ENCODE data around the gene ISG20L2. TPM values are rescaled to one million over a fixed set of nuclear protein-coding genes. Genes with fewer than 3 reads are reported as not detected.
A peak's percentile ranks its signal among the peaks of the same experiment; 100 is the strongest.

ISG20L2 gene
- total RNA-seq, 1 donor from 2014 or later: 35.3 TPM

DNA sequence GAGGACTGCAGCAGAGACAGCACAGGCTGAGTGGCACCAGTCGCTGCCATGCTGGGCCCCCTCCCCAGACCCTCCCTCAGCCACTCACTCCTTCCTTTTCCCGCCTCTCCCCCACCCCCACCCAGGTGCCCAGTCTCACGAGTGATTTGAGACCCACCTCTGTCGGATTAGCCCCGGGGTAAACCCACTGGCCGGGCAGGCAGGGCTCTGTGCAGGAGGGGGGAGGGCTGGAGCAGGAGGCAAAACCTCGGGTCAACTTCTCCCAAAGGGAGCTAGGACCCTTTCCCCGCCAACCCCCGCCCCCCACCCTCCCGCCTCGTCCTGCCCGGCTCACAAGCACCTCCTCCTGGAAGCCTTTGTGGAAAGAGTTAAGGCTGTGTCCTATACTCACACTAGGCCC lies 15.8 kb upstream of the ISG20L2 start:
- TF ChIP-seq, protein P1, sequence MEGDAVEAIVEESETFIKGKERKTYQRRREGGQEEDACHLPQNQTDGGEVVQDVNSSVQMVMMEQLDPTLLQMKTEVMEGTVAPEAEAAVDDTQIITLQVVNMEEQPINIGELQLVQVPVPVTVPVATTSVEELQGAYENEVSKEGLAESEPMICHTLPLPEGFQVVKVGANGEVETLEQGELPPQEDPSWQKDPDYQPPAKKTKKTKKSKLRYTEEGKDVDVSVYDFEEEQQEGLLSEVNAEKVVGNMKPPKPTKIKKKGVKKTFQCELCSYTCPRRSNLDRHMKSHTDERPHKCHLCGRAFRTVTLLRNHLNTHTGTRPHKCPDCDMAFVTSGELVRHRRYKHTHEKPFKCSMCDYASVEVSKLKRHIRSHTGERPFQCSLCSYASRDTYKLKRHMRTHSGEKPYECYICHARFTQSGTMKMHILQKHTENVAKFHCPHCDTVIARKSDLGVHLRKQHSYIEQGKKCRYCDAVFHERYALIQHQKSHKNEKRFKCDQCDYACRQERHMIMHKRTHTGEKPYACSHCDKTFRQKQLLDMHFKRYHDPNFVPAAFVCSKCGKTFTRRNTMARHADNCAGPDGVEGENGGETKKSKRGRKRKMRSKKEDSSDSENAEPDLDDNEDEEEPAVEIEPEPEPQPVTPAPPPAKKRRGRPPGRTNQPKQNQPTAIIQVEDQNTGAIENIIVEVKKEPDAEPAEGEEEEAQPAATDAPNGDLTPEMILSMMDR (conservative IDR thresholded peaks at IDR 0.05): no peak
- Mint-ChIP-seq H3K4me3 (no peak overlapping the region), H3K4me1 (ENCODE audit: unreplicated experiment) (peaks cover 54% of the 10 kb centered on the region), H3K27me3 (no peaks in the 10 kb centered on the region), H3K27ac (no peak overlapping the region), H3K9me3 (no peaks in the 10 kb centered on the region), H3K36me3 (peaks cover 12% of the 10 kb centered on the region)
- DNase-seq (ENCODE audit: extremely low spot score, unreplicated experiment): no peak

DNA sequence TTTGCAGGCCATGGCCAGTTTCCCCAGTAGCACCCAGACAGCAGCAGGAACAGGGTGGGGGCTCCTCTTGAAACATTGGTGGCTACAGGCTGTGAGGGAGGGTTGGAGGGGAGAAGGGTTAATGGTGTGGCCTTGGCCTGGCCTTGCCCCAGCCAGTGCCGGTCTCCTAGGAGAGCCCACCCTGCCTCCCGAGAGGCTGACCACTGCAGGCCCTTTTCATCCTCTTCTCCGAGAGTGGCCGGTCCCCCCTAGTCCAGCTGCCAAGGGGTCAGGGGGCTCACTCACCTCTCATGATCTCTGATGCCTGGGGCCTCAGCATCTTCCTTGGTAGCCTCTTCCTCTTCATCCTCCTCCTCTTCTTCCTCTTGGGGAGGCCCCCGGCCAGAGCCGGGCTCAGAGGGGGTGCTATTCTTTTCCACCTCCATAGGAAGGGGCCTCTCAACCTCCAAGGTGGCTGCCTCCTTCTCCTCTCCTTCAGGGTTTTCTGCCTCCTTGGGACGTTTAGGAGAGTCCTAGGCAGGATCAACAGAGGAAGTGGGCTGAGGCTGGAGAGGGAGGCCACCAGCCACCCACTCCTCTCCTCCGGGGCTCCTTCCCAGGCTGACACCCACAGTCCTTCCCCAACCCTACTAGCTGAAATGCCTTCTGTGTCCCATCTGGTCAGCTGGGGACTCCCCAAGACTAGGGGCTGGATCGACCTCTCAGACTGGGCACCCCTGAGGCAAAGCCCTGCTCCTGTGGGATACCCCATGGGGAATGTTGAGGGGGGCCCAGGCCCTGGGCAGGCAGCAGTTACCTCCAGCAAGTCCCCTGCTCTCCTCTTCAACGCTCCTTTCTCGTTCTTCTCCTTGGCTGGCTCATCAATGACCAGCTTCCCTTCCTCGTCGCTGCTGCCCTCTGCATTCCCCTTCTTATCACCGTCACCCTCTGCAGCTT lies 15.1 kb upstream of the ISG20L2 start:
- Mint-ChIP-seq H3K27ac (peak overlapping the region; percentile 23), H3K36me3 (peaks cover 15% of the 10 kb centered on the region), H3K27me3 (no peaks in the 10 kb centered on the region), H3K4me3 (no peak overlapping the region), H3K4me1 (ENCODE audit: unreplicated experiment) (peaks cover 50% of the 10 kb centered on the region), H3K9me3 (no peaks in the 10 kb centered on the region)
- TF ChIP-seq, protein P1 (conservative IDR thresholded peaks at IDR 0.05): no peak
- DNase-seq (ENCODE audit: extremely low spot score, unreplicated experiment): no peak

DNA sequence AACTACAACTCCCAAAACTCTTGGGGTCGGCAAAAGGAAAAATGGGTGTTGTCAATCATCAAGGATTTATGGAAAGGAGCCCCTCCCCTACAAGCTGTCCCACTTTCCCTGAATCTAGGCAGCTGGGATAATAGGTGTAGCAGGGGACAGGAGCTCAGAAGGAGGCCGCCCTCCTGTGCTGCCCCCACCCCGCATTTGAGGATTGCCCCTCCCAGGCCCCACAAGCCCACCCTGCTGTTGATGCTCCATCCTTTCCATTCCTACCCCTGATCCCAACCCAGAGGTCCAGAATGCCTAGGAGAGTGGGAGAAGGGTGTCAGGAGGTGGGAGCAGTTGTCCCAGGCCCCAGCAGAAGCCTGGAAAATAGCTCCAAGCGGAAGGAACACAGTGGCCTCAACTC lies 14.2 kb upstream of the ISG20L2 start:
- DNase-seq (ENCODE audit: extremely low spot score, unreplicated experiment): no peak
- Mint-ChIP-seq H3K4me3 (no peak overlapping the region), H3K9me3 (no peaks in the 10 kb centered on the region)

DNA sequence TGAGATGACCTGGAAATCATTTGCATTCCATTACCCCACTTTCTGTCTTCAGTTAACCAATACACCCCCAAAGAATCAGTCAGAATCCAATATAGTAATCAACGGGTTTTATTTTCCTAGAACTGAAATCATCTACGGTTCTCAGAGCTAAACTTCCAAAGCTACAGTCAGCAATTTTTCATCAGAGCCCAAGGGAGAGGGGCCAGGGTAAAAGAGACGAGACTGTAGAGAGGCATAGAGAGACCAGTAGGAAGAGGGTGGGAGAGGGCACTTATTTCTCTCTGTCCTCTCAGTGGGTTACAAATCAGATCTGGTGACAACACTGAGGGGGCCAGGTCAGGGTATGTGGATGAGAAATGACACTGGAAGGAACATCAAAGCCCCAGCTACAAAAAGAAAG lies 13.5 kb upstream of the ISG20L2 start:
- Mint-ChIP-seq H3K4me3 (peak overlapping the region; percentile 46), H3K27ac (peak overlapping the region; percentile 96), H3K27me3 (no peaks in the 10 kb centered on the region), H3K36me3 (peaks cover 18% of the 10 kb centered on the region), H3K4me1 (ENCODE audit: unreplicated experiment) (peaks cover 41% of the 10 kb centered on the region), H3K9me3 (no peaks in the 10 kb centered on the region)
- TF ChIP-seq, protein P1 (conservative IDR thresholded peaks at IDR 0.05): no peak
- no peak for DNase-seq (ENCODE audit: extremely low spot score, unreplicated experiment)

More for the DNA sequence above, 14.2 kb upstream of the ISG20L2 start:
- Mint-ChIP-seq H3K36me3 (peaks cover 18% of the 10 kb centered on the region), H3K27me3 (no peaks in the 10 kb centered on the region), H3K4me1 (ENCODE audit: unreplicated experiment) (peaks cover 46% of the 10 kb centered on the region), H3K27ac (peak overlapping the region; percentile 96)
- TF ChIP-seq, protein P1 (conservative IDR thresholded peaks at IDR 0.05): no peak

DNA sequence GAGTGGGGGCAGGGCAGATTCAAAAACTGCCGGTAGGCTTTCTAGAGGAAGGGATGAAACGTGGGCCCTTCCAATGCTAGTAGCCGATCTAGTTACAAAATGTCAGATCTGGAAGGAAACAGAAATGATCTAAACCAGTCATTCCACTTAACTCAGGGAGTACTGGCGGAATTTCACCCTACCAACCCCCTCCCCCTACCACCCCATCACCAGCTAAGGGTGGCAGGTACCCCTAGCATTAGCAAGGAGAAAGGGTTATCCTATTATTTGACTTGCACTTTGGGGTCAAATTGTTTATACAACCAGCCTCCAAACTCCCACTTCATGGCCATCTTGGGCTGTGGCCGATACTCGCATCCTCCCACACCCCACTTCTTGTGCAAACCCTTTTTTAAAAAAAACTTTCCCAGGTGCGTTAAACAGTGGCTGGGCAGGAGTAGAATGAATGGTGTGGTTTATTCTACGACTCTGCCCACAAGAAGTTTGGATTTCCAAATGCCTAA lies 13.0 kb upstream of the ISG20L2 start:
- Mint-ChIP-seq H3K4me3 (peak overlapping the region; percentile 97), H3K27me3 (no peaks in the 10 kb centered on the region), H3K36me3 (peaks cover 18% of the 10 kb centered on the region), H3K27ac (peak overlapping the region; percentile 96), H3K9me3 (no peaks in the 10 kb centered on the region), H3K4me1 (ENCODE audit: unreplicated experiment) (peaks cover 41% of the 10 kb centered on the region)
- no peak for DNase-seq (ENCODE audit: extremely low spot score, unreplicated experiment)
- TF ChIP-seq, protein P1 (conservative IDR thresholded peaks at IDR 0.05): no peak
